Esophagus (tissue), 2 donors: ENCODE measurements around the gene OPN1LW. TPM values are rescaled to one million over a fixed set of nuclear protein-coding genes. Genes with fewer than 3 reads are reported as not detected.
"Not testable (repeated sequence)": the region's sequence is repeated elsewhere in the genome, so short reads cannot be mapped to it uniquely, and the experiment has no call there.

Source experiments
- H3K27ac ChIP-seq, 2 donors: one replicate each; pipeline ENCODE4 v1.5.1; 2013; ENCODE audit warnings: low read depth in 2 of 2, mild to moderate bottlenecking in 2 of 2, inconsistent platforms in 1 of 2, low read length in 1 of 2, moderate library complexity in 1 of 2
- H3K27me3 ChIP-seq, 2 donors: one replicate each; pipeline ENCODE4 v1.6.1; 2013; ENCODE audit warnings: low read length in 2 of 2, control low read depth in 1 of 2, mild to moderate bottlenecking in 1 of 2; ENCODE audit not compliant: insufficient read depth in 2 of 2, control insufficient read depth in 1 of 2
- H3K36me3 ChIP-seq, 2 donors: one replicate each; pipeline ENCODE4 v1.6.1; 2013; ENCODE audit warnings: low read length in 1 of 2; ENCODE audit not compliant: control insufficient read depth in 2 of 2, insufficient read depth in 2 of 2
- H3K4me1 ChIP-seq, 2 donors: one replicate each; pipeline ENCODE4 v1.6.1; 2013; ENCODE audit warnings: low read length in 1 of 2; ENCODE audit not compliant: control insufficient read depth in 2 of 2, insufficient read depth in 2 of 2
- H3K4me3 ChIP-seq, 2 donors: one replicate each; pipeline ENCODE4 v1.5.1; 2013; ENCODE audit warnings: low read length in 2 of 2, mild to moderate bottlenecking in 2 of 2, low read depth in 1 of 2, moderate library complexity in 1 of 2
- H3K9me3 ChIP-seq, 2 donors: one replicate each; pipeline ENCODE4 v1.6.1; 2013; ENCODE audit warnings: mild to moderate bottlenecking in 2 of 2, low read depth in 1 of 2, low read length in 1 of 2, moderate library complexity in 1 of 2; ENCODE audit not compliant: control insufficient read depth in 2 of 2, insufficient read depth in 1 of 2
- WGBS, 2 donors: extraction: QIAGEN DNeasy Blood & Tissue Kit; methylation state at CpG; one replicate each; pipeline ENCODE4 v1.1.7; 2013; 5-methylcytosine and 5-hydroxymethylcytosine counted together
- polyA plus RNA-seq, 2 donors: library from polyadenylated mRNA; stranded (reverse); fragments of 200-250 nt; gene quantifications; one replicate each; pipeline ENCODE4 v1.2.3, GENCODE V29; 2013
- donor health status: healthy with polysubstance abuse.
- donor health status: Bipolar disorder and iron deficiency.

OPN1LW gene
- polyA plus RNA-seq, 2 donors = not detected

GRCh38 chrX:154151030-154151429 is 7.0 kb downstream of the OPN1LW start:
- not testable (repeated sequence) for H3K27ac ChIP-seq, H3K36me3 ChIP-seq, H3K4me1 ChIP-seq, H3K27me3 ChIP-seq, H3K9me3 ChIP-seq, H3K4me3 ChIP-seq
- 87 to 90% methylated on average over 1 of the region's 6 CpGs for WGBS, 2 donors

GRCh38 chrX:154156221-154156620 is 12.2 kb downstream of the OPN1LW start:
- 93 to 97% methylated on average over 9 to 10 of the region's 11 CpGs for WGBS, 2 donors

GRCh38 chrX:154157207-154157606 is 13.2 kb downstream of the OPN1LW start:
- H3K27ac ChIP-seq, H3K36me3 ChIP-seq, H3K27me3 ChIP-seq, H3K9me3 ChIP-seq, H3K4me3 ChIP-seq, H3K4me1 ChIP-seq: not testable (repeated sequence)
- WGBS, 2 donors = no CpG with 5 or more reads among the region's 2 CpGs

More at GRCh38 chrX:154156221-154156620, 12.2 kb downstream of the OPN1LW start:
- not testable (repeated sequence) for H3K4me1 ChIP-seq, H3K4me3 ChIP-seq, H3K36me3 ChIP-seq, H3K9me3 ChIP-seq, H3K27ac ChIP-seq, H3K27me3 ChIP-seq

- not testable (repeated sequence) for H3K4me3 ChIP-seq, H3K9me3 ChIP-seq, H3K27me3 ChIP-seq, H3K4me1 ChIP-seq, H3K27ac ChIP-seq, H3K36me3 ChIP-seq
- no CpG with 5 or more reads among the region's 15 CpGs for WGBS, 2 donors
Observed at GRCh38 chrX:154159345-154159744, 15.3 kb downstream of the OPN1LW start.

- H3K36me3 ChIP-seq, H3K4me3 ChIP-seq, H3K27me3 ChIP-seq, H3K9me3 ChIP-seq, H3K4me1 ChIP-seq, H3K27ac ChIP-seq: not testable (repeated sequence)
- no CpG with 5 or more reads among the region's 8 CpGs for WGBS, 2 donors
Observed at GRCh38 chrX:154164902-154165301, 20.9 kb downstream of the OPN1LW start.

GRCh38 chrX:154168384-154168783 is 24.3 kb downstream of the OPN1LW start:
- not testable (repeated sequence) for H3K36me3 ChIP-seq, H3K9me3 ChIP-seq, H3K27me3 ChIP-seq, H3K4me1 ChIP-seq, H3K27ac ChIP-seq, H3K4me3 ChIP-seq
- WGBS, 2 donors = no CpG with 5 or more reads among the region's 13 CpGs

GRCh38 chrX:154172535-154172943 is 28.5 kb downstream of the OPN1LW start:
- H3K27ac ChIP-seq, H3K36me3 ChIP-seq, H3K9me3 ChIP-seq, H3K27me3 ChIP-seq, H3K4me3 ChIP-seq, H3K4me1 ChIP-seq: not testable (repeated sequence)
- no CpG with 5 or more reads among the region's 11 CpGs for WGBS, 2 donors

- H3K4me3 ChIP-seq, H3K27me3 ChIP-seq, H3K9me3 ChIP-seq, H3K36me3 ChIP-seq, H3K4me1 ChIP-seq, H3K27ac ChIP-seq: not testable (repeated sequence)
- no CpG with 5 or more reads among the region's 10 CpGs for WGBS, 2 donors
Observed at GRCh38 chrX:154174356-154174755, 30.3 kb downstream of the OPN1LW start.

GRCh38 chrX:154182296-154182695 is 38.3 kb downstream of the OPN1LW start, which contains the start of gene OPN1MW:
TSS of gene OPN1MW (plus strand) at chrX:154182596. CDS start at chrX:154182678, 82 bp downstream.
- not testable (repeated sequence) for H3K27ac ChIP-seq, H3K27me3 ChIP-seq, H3K36me3 ChIP-seq, H3K4me3 ChIP-seq, H3K4me1 ChIP-seq, H3K9me3 ChIP-seq
- no CpG with 5 or more reads among the region's 14 CpGs for WGBS, 2 donors

GRCh38 chrX:154183794-154184193 is 39.8 kb downstream of the OPN1LW start:
- not testable (repeated sequence) for H3K4me3 ChIP-seq, H3K27me3 ChIP-seq, H3K9me3 ChIP-seq, H3K4me1 ChIP-seq, H3K27ac ChIP-seq, H3K36me3 ChIP-seq
- no CpG with 5 or more reads among the region's 8 CpGs for WGBS, 2 donors
